ENCODE data around the gene TMPRSS3.

The TMPRSS3 gene

GRCh38 chr21:42423685-42424084, 27.8 kb upstream of the TMPRSS3 start:
- Histone ChIP-seq H4K20me1 (ENCODE audit: low read depth, low read length) (no peaks in the 10 kb centered on the region), H3K4me2 (ENCODE audit: low read depth, low read length, poor library complexity, severe bottlenecking) (no peak overlapping the region), H3K4me3 (ENCODE audit: insufficient read depth, low read length, poor library complexity, severe bottlenecking) (no peak overlapping the region), H3K9me2 (replicated peaks; ENCODE audit: insufficient read depth, low read length) (no peaks in the 10 kb centered on the region), H3K27me3 (ENCODE audit: low read length) (no peaks in the 10 kb centered on the region), H3K27ac (ENCODE audit: low read depth, low read length) (no peak overlapping the region), H3K79me2 (ENCODE audit: insufficient read depth, low read length) (no peaks in the 10 kb centered on the region), H3K36me3 (ENCODE audit: low read length) (no peaks in the 10 kb centered on the region), H2AFZ (ENCODE audit: low read depth, low read length, severe bottlenecking) (no peak overlapping the region), H3K9me3 (ENCODE audit: insufficient read depth, low read length) (no peaks in the 10 kb centered on the region), H3F3A (ENCODE audit: insufficient read depth) (no peaks in the 10 kb centered on the region), H3K9ac (ENCODE audit: low read length) (no peak overlapping the region)
- TF ChIP-seq CTCF (IDR thresholded peaks at IDR 0.05; ENCODE audit: insufficient read depth, low read length, poor library complexity, severe bottlenecking) (no peak), EZH2phosphoT487 (conservative IDR thresholded peaks at IDR 0.05; ENCODE audit: low read length) (no peak)

- Histone ChIP-seq H2AFZ (ENCODE audit: low read depth, low read length, severe bottlenecking) (no peak overlapping the region), H3K9me2 (replicated peaks; ENCODE audit: insufficient read depth, low read length) (no peaks in the 10 kb centered on the region), H3K36me3 (ENCODE audit: low read length) (no peaks in the 10 kb centered on the region), H4K20me1 (ENCODE audit: low read depth, low read length) (no peaks in the 10 kb centered on the region), H3K79me2 (ENCODE audit: insufficient read depth, low read length) (no peaks in the 10 kb centered on the region), H3K9me3 (ENCODE audit: insufficient read depth, low read length) (no peaks in the 10 kb centered on the region), H3K27me3 (ENCODE audit: low read length) (no peaks in the 10 kb centered on the region), H3K27ac (ENCODE audit: low read depth, low read length) (no peak overlapping the region), H3K4me2 (ENCODE audit: low read depth, low read length, poor library complexity, severe bottlenecking) (no peak overlapping the region), H3F3A (ENCODE audit: insufficient read depth) (no peaks in the 10 kb centered on the region), H3K9ac (ENCODE audit: low read length) (no peak overlapping the region), H3K4me3 (ENCODE audit: insufficient read depth, low read length, poor library complexity, severe bottlenecking) (no peak overlapping the region)
- TF ChIP-seq CTCF (IDR thresholded peaks at IDR 0.05; ENCODE audit: insufficient read depth, low read length, poor library complexity, severe bottlenecking) = no peak
- no peak for TF ChIP-seq EZH2phosphoT487 (conservative IDR thresholded peaks at IDR 0.05; ENCODE audit: low read length)
Measured at GRCh38 chr21:42423197-42423675, 27.4 kb upstream of the TMPRSS3 start.

GRCh38 chr21:42421018-42421793, 25.4 kb upstream of the TMPRSS3 start:
- Histone ChIP-seq H3K36me3 (ENCODE audit: low read length) (no peaks in the 10 kb centered on the region), H3K9me3 (ENCODE audit: insufficient read depth, low read length) (no peaks in the 10 kb centered on the region), H3K9me2 (replicated peaks; ENCODE audit: insufficient read depth, low read length) (no peaks in the 10 kb centered on the region), H3K79me2 (ENCODE audit: insufficient read depth, low read length) (no peaks in the 10 kb centered on the region), H2AFZ (ENCODE audit: low read depth, low read length, severe bottlenecking) (no peak overlapping the region), H3K9ac (ENCODE audit: low read length) (no peak overlapping the region), H3K27ac (ENCODE audit: low read depth, low read length) (no peak overlapping the region), H3K4me2 (ENCODE audit: low read depth, low read length, poor library complexity, severe bottlenecking) (no peak overlapping the region), H3K27me3 (ENCODE audit: low read length) (no peaks in the 10 kb centered on the region), H4K20me1 (ENCODE audit: low read depth, low read length) (no peaks in the 10 kb centered on the region), H3K4me3 (ENCODE audit: insufficient read depth, low read length, poor library complexity, severe bottlenecking) (no peak overlapping the region), H3F3A (ENCODE audit: insufficient read depth) (no peaks in the 10 kb centered on the region)
- TF ChIP-seq EZH2phosphoT487 (conservative IDR thresholded peaks at IDR 0.05; ENCODE audit: low read length) = no peak

- no peak for TF ChIP-seq EZH2phosphoT487 (conservative IDR thresholded peaks at IDR 0.05; ENCODE audit: low read length)
- TF ChIP-seq CTCF (IDR thresholded peaks at IDR 0.05; ENCODE audit: insufficient read depth, low read length, poor library complexity, severe bottlenecking) = no peak
- H3K27ac ChIP-seq (ENCODE audit: low read depth, low read length) = no peak overlapping the region
- no peaks in the 10 kb centered on the region for H3K9me3 ChIP-seq (ENCODE audit: insufficient read depth, low read length)
Measured at GRCh38 chr21:42419845-42420244, 24.0 kb upstream of the TMPRSS3 start.

More at GRCh38 chr21:42419845-42420244, 24.0 kb upstream of the TMPRSS3 start:
- no peaks in the 10 kb centered on the region for H3K9me2 ChIP-seq (replicated peaks; ENCODE audit: insufficient read depth, low read length)
- H4K20me1 ChIP-seq (ENCODE audit: low read depth, low read length) = no peaks in the 10 kb centered on the region
- H3K79me2 ChIP-seq (ENCODE audit: insufficient read depth, low read length) = no peaks in the 10 kb centered on the region
- no peak overlapping the region for H3K9ac ChIP-seq (ENCODE audit: low read length)
- no peaks in the 10 kb centered on the region for H3K36me3 ChIP-seq (ENCODE audit: low read length)
- no peak overlapping the region for H3K4me3 ChIP-seq (ENCODE audit: insufficient read depth, low read length, poor library complexity, severe bottlenecking)
- H2AFZ ChIP-seq (ENCODE audit: low read depth, low read length, severe bottlenecking) = no peak overlapping the region
- H3F3A ChIP-seq (ENCODE audit: insufficient read depth) = no peaks in the 10 kb centered on the region
- no peak overlapping the region for H3K4me2 ChIP-seq (ENCODE audit: low read depth, low read length, poor library complexity, severe bottlenecking)
- no peaks in the 10 kb centered on the region for H3K27me3 ChIP-seq (ENCODE audit: low read length)

Data from SU-DHL-6 (cell line).